ENCODE measurements around the gene RHOB.

Gene RHOB

GRCh38 chr2:20422402-20423271, 24.2 kb upstream of the RHOB start:
- no peak overlapping the region for H3K4me3 ChIP-seq (ENCODE audit: low read depth, low read length)
- TF ChIP-seq CTCF (IDR thresholded peaks at IDR 0.05; ENCODE audit: low read depth, low read length), result no peak; the same call in 1 of the 2 replicates

GRCh38 chr2:20423359-20423758, 23.5 kb upstream of the RHOB start:
- no peak for TF ChIP-seq CTCF (IDR thresholded peaks at IDR 0.05; ENCODE audit: low read depth, low read length)
- no peak overlapping the region for H3K4me3 ChIP-seq (ENCODE audit: low read depth, low read length)

- H3K4me3 ChIP-seq (ENCODE audit: low read depth, low read length), result no peak overlapping the region
- TF ChIP-seq CTCF (IDR thresholded peaks at IDR 0.05; ENCODE audit: low read depth, low read length), result no peak
These were observed 23.0 kb upstream of the RHOB start for GRCh38 chr2:20423847-20424246.

GRCh38 chr2:20424300-20425290, 22.3 kb upstream of the RHOB start:
- no peak overlapping the region for H3K4me3 ChIP-seq (ENCODE audit: low read depth, low read length)
- TF ChIP-seq CTCF (IDR thresholded peaks at IDR 0.05; ENCODE audit: low read depth, low read length), result no peak

- no peak overlapping the region for H3K4me3 ChIP-seq (ENCODE audit: low read depth, low read length)
- no peak for TF ChIP-seq CTCF (IDR thresholded peaks at IDR 0.05; ENCODE audit: low read depth, low read length)
These were observed 21.4 kb upstream of the RHOB start for GRCh38 chr2:20425371-20425881.

GRCh38 chr2:20425884-20426283, 21.0 kb upstream of the RHOB start:
- H3K4me3 ChIP-seq (ENCODE audit: low read depth, low read length), result no peak overlapping the region
- TF ChIP-seq CTCF (IDR thresholded peaks at IDR 0.05; ENCODE audit: low read depth, low read length), result no peak
